Measurements from ENCODE around the gene SLC38A9.

DNA sequence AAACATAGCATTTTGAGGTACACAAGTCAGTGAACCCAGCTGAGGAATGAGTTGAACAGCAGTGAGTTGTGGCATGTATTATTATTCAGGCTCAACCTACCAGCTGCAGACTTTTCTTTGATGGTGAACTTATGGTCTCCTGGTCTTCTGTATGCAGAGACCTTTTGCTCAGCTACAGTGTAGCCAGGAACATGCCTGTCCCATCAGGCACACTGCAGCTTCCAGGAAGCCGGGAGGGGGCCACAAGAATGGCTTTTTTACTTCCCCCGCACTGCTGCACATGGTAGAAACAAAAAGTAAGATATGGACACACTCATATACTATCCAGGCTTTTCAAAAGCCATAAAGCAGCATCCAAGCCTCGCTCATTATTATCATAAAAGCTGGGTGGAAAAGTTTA, 112.0 kb downstream of the SLC38A9 start:
- TF ChIP-seq, protein P1, sequence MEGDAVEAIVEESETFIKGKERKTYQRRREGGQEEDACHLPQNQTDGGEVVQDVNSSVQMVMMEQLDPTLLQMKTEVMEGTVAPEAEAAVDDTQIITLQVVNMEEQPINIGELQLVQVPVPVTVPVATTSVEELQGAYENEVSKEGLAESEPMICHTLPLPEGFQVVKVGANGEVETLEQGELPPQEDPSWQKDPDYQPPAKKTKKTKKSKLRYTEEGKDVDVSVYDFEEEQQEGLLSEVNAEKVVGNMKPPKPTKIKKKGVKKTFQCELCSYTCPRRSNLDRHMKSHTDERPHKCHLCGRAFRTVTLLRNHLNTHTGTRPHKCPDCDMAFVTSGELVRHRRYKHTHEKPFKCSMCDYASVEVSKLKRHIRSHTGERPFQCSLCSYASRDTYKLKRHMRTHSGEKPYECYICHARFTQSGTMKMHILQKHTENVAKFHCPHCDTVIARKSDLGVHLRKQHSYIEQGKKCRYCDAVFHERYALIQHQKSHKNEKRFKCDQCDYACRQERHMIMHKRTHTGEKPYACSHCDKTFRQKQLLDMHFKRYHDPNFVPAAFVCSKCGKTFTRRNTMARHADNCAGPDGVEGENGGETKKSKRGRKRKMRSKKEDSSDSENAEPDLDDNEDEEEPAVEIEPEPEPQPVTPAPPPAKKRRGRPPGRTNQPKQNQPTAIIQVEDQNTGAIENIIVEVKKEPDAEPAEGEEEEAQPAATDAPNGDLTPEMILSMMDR (IDR thresholded peaks at IDR 0.05), result no peak
- TF ChIP-seq POLR2A (IDR thresholded peaks at IDR 0.05), result no peak

All from prostate gland (tissue), 2 donors.